H1 (cell line): Measurements from ENCODE around the gene ATG9B. TPM values are rescaled to one million over a fixed set of nuclear protein-coding genes. Genes with fewer than 3 reads are reported as not detected.

ENCODE experiments used
- ASH2L ChIP-seq: fragments of 200-600, 300-600 bp; sonication (generic); IDR thresholded peaks from one replicate; pipeline ENCODE4 v1.7.1; 2017; ENCODE audit warnings: low read length
- CHD2 ChIP-seq: IDR thresholded peaks from 2 replicates; pipeline ENCODE4 v1.6.1; 2012; ENCODE audit warnings: low read length, improper control_type of control experiment
- CTBP2 ChIP-seq: IDR thresholded peaks from 2 replicates; pipeline ENCODE4 v1.7.0; 2011; ENCODE audit warnings: borderline replicate concordance, mild to moderate bottlenecking, moderate library complexity, mixed read lengths, low read length; ENCODE audit not compliant: insufficient read depth, insufficient read length
- PHF8 ChIP-seq: fragments of 200-600 bp; sonication (generic); conservative IDR thresholded peaks from 2 replicates; pipeline ENCODE4 v1.7.1; 2012; ENCODE audit warnings: low read depth, mild to moderate bottlenecking, inconsistent platforms, low read length, moderate library complexity
- SIX5 ChIP-seq: IDR thresholded peaks from 2 replicates; pipeline ENCODE4 v1.6.1; 2011; ENCODE audit warnings: mild to moderate bottlenecking, low read depth, low read length
- polyA plus RNA-seq, 7 experiments: library from polyadenylated mRNA; depleted of rRNA in 3 of 7; stranded (reverse) in 5 of 7; unstranded in 2 of 7; fragments of >200 nt in 5 of 7; fragments of 200-250 nt in 2 of 7; gene quantifications; 1 replicate in 5 of 7; 2 replicates in 1 of 7; 4 replicates in 1 of 7; pipeline versions ENCODE4 v1.2.1 to v1.2.3, GENCODE V29; 2011 to 2013; ENCODE audit warnings: missing spikeins in 2 of 7, mixed read lengths in 2 of 7
- total RNA-seq: library from RNA; stranded (reverse); fragmentation: NEBNext Ultra II Directional; extraction: Animal tissue kit (Norgen Biotek cat#: 25700); gene quantifications from 2 replicates; pipeline ENCODE4 v1.2.1, GENCODE V29; 2021

ATG9B gene
- total and polyA plus RNA-seq, 2 of the 8 experiments (the other 6 are each of a cell fraction or from before 2014, with no cell fraction given) = 1.4 to 2.3 TPM

DNA sequence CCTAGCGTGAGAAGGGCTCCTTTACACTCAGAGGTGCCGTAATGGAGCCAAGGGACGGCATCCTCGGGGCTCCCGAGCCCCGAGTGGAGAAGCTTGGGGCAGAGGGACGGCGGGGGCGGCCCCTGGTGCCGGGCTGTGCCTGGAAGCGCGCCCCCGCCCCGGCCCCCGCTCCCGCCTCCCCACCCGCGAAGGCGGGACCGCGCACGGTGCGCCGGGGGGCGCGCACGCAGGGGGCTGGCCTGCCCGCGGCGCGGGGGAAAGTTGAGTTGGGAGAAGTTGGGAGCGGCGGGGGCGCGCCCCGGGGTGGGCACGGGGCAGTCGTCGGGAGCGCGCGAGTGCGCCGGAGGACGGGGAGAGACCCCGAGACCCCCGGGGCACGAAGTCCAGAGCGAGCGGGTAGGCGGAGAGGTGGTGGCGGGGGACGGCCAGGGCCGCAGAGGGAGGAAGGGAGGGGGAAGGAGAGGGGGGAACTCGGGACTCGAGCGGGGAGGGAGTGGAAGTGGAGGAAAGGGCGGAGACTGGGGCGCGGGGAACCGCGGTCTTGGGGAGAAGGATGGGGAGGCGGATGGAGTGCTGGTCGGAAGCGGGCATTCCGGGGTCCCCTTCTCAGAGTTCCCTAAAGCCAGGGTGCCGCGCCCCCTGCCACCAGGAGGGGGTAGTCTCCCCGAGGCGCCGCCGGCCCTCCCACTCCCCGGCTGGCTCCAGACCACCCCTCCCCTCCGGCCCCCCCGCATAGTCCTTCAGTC is 35.2 kb upstream of the ATG9B start, which contains the start of gene SLC4A2 (continued):
- TF ChIP-seq CTBP2 (peak; percentile 49), SIX5 (no peak), CHD2 (no peak), PHF8 (peak; percentile 45; the same call in 1 of the 2 replicates), ASH2L (peak; percentile 87)
